ENCODE data around the gene TBL1X. TPM values are rescaled to one million over a fixed set of nuclear protein-coding genes. Genes with fewer than 3 reads are reported as not detected.

Gene TBL1X
- total and polyA plus RNA-seq, 10 of the 15 experiments (the other 5 are each of a cell fraction or from before 2014, with no cell fraction given), result 4.4 to 26.3 (median 10.6) TPM

DNA sequence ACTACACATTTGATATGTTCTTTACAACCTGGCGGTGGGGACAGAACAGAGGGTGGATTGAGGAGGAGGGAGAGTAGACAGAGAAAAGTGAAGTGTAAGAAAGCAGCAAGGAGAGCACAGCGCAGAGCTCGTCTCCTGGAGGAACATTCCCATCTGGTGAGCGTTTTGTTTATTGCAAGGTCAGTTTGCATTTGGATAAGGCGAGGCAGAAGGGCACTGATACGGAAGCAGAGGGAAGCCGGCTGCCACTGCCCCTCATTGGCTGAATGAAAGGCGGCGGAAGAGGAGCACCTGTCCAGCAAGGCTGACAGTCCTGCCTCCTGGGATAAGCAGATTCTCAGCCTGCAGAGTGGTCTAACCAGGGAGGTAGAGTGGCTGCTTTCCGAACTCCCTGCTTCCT is 217.6 kb downstream of the TBL1X start (continued):
- TF ChIP-seq CHD2 (IDR thresholded peaks at IDR 0.05; ENCODE audit: borderline replicate concordance, low read depth, low read length), result no peak
- TF ChIP-seq PAX5 (IDR thresholded peaks at IDR 0.05; ENCODE audit: borderline replicate concordance, low read depth, low read length), result no peak
- TF ChIP-seq MXI1 (IDR thresholded peaks at IDR 0.05; ENCODE audit: low read depth, low read length), result no peak
- TF ChIP-seq, protein P1, sequence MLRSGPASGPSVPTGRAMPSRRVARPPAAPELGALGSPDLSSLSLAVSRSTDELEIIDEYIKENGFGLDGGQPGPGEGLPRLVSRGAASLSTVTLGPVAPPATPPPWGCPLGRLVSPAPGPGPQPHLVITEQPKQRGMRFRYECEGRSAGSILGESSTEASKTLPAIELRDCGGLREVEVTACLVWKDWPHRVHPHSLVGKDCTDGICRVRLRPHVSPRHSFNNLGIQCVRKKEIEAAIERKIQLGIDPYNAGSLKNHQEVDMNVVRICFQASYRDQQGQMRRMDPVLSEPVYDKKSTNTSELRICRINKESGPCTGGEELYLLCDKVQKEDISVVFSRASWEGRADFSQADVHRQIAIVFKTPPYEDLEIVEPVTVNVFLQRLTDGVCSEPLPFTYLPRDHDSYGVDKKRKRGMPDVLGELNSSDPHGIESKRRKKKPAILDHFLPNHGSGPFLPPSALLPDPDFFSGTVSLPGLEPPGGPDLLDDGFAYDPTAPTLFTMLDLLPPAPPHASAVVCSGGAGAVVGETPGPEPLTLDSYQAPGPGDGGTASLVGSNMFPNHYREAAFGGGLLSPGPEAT (IDR thresholded peaks at IDR 0.05; ENCODE audit: low read depth), result no peak
- TF ChIP-seq POLR2AphosphoS5 (IDR thresholded peaks at IDR 0.05; ENCODE audit: low read length), result no peak
- no peak for TF ChIP-seq ZBTB11 (CRISPR knock-in tag; IDR thresholded peaks at IDR 0.05)
- no peak for TF ChIP-seq IKZF2 (IDR thresholded peaks at IDR 0.05)
- TF ChIP-seq RUNX3 (IDR thresholded peaks at IDR 0.05; ENCODE audit: low read length), result no peak
- no peak for TF ChIP-seq BRCA1 (IDR thresholded peaks at IDR 0.05; ENCODE audit: low read depth, low read length)

Data from GM12878 (cell line).